ENCODE data around the gene IFITM10. TPM values are rescaled to one million over a fixed set of nuclear protein-coding genes. Genes with fewer than 3 reads are reported as not detected.
A peak's percentile ranks its signal among the peaks of the same experiment; 100 is the strongest.

The IFITM10 gene
- total RNA-seq, 1 experiment from 2014 or later: 18.0 TPM

DNA sequence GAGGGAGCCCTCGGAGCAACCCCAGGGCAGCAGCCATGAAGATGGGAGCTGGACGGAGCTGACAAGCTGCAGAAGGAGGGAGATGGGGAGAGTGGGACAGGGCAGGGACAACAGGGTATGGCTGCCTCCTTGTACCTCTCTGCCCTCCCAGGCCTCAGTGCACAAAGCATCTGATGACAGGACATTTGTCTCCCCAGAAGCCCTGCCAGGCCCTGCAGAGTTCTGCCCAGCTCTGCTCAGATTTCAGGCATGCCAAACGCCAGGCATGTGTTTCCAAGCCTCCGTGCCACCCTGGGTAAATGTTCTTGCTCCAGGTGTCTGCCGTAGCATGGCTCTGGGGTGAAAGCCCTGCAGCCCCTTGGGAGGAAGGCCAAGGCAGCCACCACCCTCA is 1.1 kb upstream of the IFITM10 start:
- Histone ChIP-seq H3K27me3 (ENCODE audit: control insufficient read depth, insufficient read depth, low read length) (no peaks in the 10 kb centered on the region), H3K36me3 (ENCODE audit: control insufficient read depth, insufficient read depth, low read length) (peaks cover 3% of the 10 kb centered on the region; the same call in 1 of the 2 replicates), H3K27ac (ENCODE audit: low read length) (peak overlapping the region; percentile 83), H3K4me3 (ENCODE audit: low read depth in 2 of 2, low read length in 2 of 2) (no peak overlapping the region), H3K4me1 (ENCODE audit: control insufficient read depth, insufficient read depth, low read length) (peaks cover 53% of the 10 kb centered on the region), H3K9me3 (ENCODE audit: control insufficient read depth, insufficient read depth, low read depth, low read length) (no peaks in the 10 kb centered on the region)
- DNase-seq (ENCODE audit: low read depth, low spot score): no peak
- CTCF ChIA-PET: interaction anchor here (0.6 to 0.9 kb wide), 2 partner anchors 13 to 99 kb away, joined by 3 read pairs; no protein-coding TSS in a partner anchor
- POLR2A ChIA-PET: no interaction called here
- in situ Hi-C loops (cut with HindIII; ENCODE audit: low pct_unique_long_range_greater_than_20kb, low sequenced_read_pairs) (no loop called here), intact Hi-C loops (cut with micrococcal nuclease; ENCODE audit: unreplicated experiment) (no loop called here)
- peak; percentile 1; the same call in 1 of the 2 replicates for ATAC-seq
- BruUV-seq (replicated peaks): no TSS peak
- no peak; the same call in 1 of the 2 replicates for TF ChIP-seq POLR2AphosphoS5 (IDR thresholded peaks at IDR 0.05; ENCODE audit: low read depth, low read length)
- TF ChIP-seq, protein P1, sequence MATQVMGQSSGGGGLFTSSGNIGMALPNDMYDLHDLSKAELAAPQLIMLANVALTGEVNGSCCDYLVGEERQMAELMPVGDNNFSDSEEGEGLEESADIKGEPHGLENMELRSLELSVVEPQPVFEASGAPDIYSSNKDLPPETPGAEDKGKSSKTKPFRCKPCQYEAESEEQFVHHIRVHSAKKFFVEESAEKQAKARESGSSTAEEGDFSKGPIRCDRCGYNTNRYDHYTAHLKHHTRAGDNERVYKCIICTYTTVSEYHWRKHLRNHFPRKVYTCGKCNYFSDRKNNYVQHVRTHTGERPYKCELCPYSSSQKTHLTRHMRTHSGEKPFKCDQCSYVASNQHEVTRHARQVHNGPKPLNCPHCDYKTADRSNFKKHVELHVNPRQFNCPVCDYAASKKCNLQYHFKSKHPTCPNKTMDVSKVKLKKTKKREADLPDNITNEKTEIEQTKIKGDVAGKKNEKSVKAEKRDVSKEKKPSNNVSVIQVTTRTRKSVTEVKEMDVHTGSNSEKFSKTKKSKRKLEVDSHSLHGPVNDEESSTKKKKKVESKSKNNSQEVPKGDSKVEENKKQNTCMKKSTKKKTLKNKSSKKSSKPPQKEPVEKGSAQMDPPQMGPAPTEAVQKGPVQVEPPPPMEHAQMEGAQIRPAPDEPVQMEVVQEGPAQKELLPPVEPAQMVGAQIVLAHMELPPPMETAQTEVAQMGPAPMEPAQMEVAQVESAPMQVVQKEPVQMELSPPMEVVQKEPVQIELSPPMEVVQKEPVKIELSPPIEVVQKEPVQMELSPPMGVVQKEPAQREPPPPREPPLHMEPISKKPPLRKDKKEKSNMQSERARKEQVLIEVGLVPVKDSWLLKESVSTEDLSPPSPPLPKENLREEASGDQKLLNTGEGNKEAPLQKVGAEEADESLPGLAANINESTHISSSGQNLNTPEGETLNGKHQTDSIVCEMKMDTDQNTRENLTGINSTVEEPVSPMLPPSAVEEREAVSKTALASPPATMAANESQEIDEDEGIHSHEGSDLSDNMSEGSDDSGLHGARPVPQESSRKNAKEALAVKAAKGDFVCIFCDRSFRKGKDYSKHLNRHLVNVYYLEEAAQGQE (IDR thresholded peaks at IDR 0.05; ENCODE audit: insufficient read depth in 1 of 2, low read depth in 2 of 2, low read length in 1 of 2): 0 out of 4 replicates have a peak, but pooled peaks of 1 of the 2 experiments have one; percentile 25
- TF ChIP-seq, protein P2, sequence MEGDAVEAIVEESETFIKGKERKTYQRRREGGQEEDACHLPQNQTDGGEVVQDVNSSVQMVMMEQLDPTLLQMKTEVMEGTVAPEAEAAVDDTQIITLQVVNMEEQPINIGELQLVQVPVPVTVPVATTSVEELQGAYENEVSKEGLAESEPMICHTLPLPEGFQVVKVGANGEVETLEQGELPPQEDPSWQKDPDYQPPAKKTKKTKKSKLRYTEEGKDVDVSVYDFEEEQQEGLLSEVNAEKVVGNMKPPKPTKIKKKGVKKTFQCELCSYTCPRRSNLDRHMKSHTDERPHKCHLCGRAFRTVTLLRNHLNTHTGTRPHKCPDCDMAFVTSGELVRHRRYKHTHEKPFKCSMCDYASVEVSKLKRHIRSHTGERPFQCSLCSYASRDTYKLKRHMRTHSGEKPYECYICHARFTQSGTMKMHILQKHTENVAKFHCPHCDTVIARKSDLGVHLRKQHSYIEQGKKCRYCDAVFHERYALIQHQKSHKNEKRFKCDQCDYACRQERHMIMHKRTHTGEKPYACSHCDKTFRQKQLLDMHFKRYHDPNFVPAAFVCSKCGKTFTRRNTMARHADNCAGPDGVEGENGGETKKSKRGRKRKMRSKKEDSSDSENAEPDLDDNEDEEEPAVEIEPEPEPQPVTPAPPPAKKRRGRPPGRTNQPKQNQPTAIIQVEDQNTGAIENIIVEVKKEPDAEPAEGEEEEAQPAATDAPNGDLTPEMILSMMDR (IDR thresholded peaks at IDR 0.05): no peak
- TF ChIP-seq TCF7L2 (IDR thresholded peaks at IDR 0.05; ENCODE audit: low read depth, low read length): no peak
- TF ChIP-seq SIN3A (IDR thresholded peaks at IDR 0.05; ENCODE audit: borderline replicate concordance, insufficient read depth, low read depth, low read length): no peak

DNA sequence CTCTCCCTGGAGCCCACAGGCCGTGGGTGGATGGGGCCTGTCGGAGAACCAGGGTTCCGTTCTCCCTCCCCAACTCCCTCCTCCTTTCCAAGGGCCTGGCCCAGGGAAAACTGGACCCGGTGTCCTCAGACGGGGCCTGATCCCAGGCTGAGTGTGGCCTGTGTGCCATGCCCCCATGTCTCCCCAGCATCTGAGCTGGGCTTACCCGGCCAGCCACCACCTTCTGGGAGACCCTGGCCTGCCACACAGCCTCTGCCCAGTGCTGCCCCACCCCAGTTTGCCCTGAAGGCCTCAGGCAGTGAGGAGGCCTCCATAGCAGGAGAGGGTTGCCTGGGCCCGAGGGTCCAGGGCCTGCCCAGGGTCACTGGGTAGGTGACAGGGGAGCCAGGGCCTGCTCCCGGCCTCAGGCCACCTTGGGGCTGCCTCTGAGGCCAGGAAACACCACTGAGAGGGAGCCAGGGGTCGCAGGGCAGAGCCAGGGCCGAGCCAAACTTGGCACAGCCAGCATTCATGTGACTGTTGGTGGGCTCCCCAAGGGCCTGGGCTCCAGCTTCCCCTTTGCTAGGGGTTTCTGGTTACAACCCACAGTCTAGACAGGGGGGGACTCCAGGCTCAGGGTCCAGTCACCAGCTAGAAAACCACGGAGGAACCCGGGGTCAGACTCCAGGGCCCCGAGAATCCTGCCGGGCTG is 590 bp upstream of the IFITM10 start:
- intact Hi-C loops (cut with micrococcal nuclease; ENCODE audit: unreplicated experiment): no loop called here
- CTCF ChIA-PET: interaction anchor here (0.9 kb wide), 1 partner anchor 98 kb away, joined by 3 read pairs; no protein-coding TSS in a partner anchor

More for the DNA sequence above, 590 bp upstream of the IFITM10 start:
- no TSS peak for BruUV-seq (replicated peaks)
- ATAC-seq: peak; percentile 23
- Histone ChIP-seq H3K4me3 (ENCODE audit: low read depth in 2 of 2, low read length in 2 of 2) (peak overlapping the region in 1 of 2 experiments; percentile 51; a peak in 2 of 4 replicates), H3K4me1 (ENCODE audit: control insufficient read depth, insufficient read depth, low read length) (peaks cover 48% of the 10 kb centered on the region), H3K27me3 (ENCODE audit: control insufficient read depth, insufficient read depth, low read length) (no peaks in the 10 kb centered on the region), H3K36me3 (ENCODE audit: control insufficient read depth, insufficient read depth, low read length) (peaks cover 3% of the 10 kb centered on the region; the same call in 1 of the 2 replicates), H3K27ac (ENCODE audit: low read length) (peak overlapping the region; percentile 83), H3K9me3 (ENCODE audit: control insufficient read depth, insufficient read depth, low read depth, low read length) (no peaks in the 10 kb centered on the region)
- TF ChIP-seq, protein P1 (IDR thresholded peaks at IDR 0.05; ENCODE audit: insufficient read depth in 1 of 2, low read depth in 2 of 2, low read length in 1 of 2): no peak
- TF ChIP-seq TCF7L2 (IDR thresholded peaks at IDR 0.05; ENCODE audit: low read depth, low read length) (no peak), SIN3A (IDR thresholded peaks at IDR 0.05; ENCODE audit: borderline replicate concordance, insufficient read depth, low read depth, low read length) (no peak), POLR2AphosphoS5 (IDR thresholded peaks at IDR 0.05; ENCODE audit: low read depth, low read length) (no peak)
- TF ChIP-seq, protein P2 (IDR thresholded peaks at IDR 0.05): no peak
- POLR2A ChIA-PET: no interaction called here
- no peak for DNase-seq (ENCODE audit: low read depth, low spot score)
- in situ Hi-C loops (cut with HindIII; ENCODE audit: low pct_unique_long_range_greater_than_20kb, low sequenced_read_pairs): no loop called here

Data from Panc1 (cell line).